Suppressor macrophage treated with lipopolysaccharide for 1 hour (primary cell): ENCODE measurements around the gene NUDCD2.

Experiments used
- DNase-seq, 3 donors: peaks; one replicate each; pipeline ENCODE4 v3.0.0-alpha.2; 2020 to 2022

NUDCD2 gene

DNA sequence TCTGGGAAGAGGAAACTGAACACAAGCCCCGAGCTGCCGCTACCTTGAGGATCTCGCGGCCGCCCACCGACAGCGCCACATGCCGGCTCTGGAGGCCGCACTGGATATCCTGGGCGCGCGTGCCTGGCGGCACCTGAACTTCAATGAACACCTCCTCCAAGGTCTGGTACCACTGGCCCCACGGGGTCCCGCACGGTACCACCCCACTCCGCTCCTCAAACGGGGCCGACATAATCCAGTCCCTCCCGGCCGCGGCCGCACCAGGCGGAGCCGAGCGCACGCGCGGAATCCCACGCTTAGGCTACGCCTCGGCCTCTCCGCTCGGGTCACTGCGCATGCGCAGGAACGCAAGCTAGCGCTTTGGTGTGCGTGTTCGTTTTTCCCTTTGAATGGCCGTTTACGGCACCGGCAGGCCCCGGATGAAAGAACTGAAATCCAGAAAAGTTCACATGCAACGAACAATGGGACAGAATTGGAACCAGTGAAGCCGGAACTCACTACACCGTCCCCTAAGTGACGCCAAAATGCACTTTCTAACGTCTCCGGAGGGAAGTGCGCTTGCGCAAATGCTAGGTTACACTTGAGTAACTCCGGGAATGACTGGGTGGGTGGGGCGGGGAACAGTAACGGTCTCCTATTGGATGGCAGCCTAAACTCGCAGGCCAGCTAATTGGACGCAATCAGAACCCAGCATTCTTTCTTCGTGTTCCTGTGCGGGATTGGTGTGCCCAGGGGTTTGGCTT is at the start of gene NUDCD2:
NUDCD2 (minus strand) TSS at position 284 of the 743 bp plus-strand sequence; CDS start at position 232, 52 bp downstream.
- peak; percentile 98 for DNase-seq

GRCh38 chr5:163509291-163509951 is 49.5 kb upstream of the NUDCD2 start:
- DNase-seq = peak in 1 of 3 donors; percentile 21

DNA sequence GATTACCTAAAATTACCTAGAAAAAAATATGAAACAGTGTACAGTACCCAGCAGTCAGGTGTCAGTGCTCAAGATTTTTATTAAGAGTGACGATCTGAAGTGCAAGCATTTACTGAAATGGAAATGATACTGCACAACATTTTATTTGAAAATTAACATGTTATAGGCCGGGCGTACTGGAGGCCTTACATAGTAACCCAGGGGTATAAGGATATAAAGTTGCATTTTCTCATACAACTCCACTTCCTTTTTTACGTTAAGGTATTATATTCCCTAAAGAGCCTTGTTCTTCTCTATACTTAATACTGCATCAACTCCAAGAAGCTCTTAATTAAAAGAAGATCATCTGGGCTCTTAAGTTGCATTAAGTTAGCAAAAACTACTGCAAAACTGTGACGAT is 48.9 kb upstream of the NUDCD2 start:
- DNase-seq = no peak

GRCh38 chr5:163506726-163507125 is 46.8 kb upstream of the NUDCD2 start:
- peak; percentile 46 to 62 (median 57) for DNase-seq

GRCh38 chr5:163506095-163506457 is 46.2 kb upstream of the NUDCD2 start:
- no peak for DNase-seq

DNA sequence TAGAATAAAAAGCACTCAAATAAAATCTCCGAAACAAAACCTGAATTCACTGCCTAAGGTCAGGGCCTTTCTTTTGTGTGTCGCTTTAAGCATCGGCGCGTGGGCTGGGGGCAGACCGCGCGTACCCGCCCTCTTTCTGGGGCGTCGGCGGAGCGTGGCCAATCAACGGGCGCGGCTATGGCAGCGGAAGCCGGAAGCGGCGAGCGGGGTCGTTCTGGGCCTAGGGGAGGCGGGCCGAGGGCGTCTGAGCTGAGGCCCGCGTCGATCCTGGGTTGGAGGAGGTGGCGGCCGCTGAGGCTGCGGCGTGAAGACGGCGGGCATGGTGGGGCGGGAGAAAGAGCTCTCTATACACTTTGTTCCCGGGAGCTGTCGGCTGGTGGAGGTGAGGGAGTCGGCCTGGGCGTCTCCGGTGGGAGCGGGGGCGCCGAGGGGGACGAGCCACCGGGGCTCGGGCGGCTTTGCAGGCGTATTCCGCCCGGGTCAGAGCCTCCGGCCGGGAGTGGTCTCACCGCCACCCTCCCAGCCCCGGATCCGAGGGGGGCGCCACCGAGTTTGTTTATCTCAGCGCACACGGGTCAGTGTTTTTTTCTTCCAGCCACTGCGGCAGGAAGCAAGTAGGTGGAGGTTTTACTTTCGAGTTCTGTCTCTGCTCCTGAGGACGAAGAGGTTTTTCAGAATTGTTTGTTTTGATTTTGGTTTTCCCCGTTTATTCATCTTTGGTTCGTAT is 45.6 kb upstream of the NUDCD2 start, which contains the start of gene MAT2B:
MAT2B (plus strand) TSS at position 252 of the 727 bp plus-strand sequence; CDS start at position 320, 68 bp downstream.
- DNase-seq = peak; percentile 98

DNA sequence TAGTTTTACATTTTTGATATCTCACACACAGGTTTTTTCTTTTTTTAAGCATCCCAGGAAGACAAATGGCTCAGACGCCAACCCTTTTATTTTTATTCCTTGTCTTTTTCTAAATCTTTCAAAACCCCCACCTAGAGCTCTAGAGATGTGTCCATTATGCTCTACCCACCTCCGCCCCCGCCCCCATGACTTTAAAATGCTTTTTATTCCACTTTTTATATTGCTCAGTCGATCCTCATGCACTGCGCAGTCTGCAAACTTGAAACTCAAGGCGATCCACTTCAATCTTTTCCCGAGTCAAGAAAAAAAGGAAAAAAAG is 45.1 kb upstream of the NUDCD2 start:
- no peak for DNase-seq

DNA sequence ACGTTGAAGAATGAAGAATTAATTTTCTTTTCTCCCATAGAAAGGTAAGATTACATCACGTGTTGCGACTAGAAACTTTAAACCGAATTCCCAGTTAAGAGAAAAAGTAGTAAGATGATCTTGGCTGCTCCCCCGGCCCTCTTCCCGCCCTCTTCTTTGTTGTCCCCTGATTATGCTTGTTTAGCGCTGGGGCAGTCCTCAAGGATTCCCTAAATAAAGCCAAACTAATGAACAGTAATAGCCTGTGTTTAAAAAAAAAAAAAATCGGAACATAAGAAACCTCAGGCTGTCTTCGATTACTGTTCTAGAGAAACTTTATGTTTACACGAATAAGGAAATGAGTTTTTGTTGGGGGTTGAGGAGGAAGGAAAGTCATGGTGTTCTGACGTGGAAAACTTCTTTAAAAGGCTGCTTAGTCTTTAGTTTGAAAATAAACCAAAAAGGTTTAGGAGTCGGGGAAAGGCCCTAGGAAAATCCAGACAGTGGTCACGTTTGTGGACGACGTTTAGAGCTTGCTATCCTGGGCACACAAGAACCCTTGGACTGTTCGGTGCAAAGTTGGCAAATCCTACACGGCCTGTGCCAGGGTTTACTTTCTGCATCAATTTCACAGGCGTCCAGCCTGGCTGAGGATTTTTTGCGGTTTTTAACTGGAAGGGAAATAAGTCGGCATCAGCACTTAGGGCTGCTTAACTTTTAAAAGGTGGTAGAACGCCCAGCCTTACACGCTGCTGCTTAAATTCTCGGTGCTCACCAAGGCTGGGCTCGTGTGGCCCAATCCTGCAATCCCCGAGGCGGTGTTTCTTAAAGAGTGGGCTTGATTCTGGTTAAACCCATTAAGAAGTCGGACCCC is 44.4 kb upstream of the NUDCD2 start:
- DNase-seq = peak; percentile 84 to 96 (median 92)

GRCh38 chr5:163503106-163504078 is 43.5 kb upstream of the NUDCD2 start:
- DNase-seq = peak; percentile 60 to 76 (median 67)

GRCh38 chr5:163502521-163502920 is 42.6 kb upstream of the NUDCD2 start:
- no peak for DNase-seq

GRCh38 chr5:163498886-163499285 is 39.0 kb upstream of the NUDCD2 start:
- DNase-seq = no peak

DNA sequence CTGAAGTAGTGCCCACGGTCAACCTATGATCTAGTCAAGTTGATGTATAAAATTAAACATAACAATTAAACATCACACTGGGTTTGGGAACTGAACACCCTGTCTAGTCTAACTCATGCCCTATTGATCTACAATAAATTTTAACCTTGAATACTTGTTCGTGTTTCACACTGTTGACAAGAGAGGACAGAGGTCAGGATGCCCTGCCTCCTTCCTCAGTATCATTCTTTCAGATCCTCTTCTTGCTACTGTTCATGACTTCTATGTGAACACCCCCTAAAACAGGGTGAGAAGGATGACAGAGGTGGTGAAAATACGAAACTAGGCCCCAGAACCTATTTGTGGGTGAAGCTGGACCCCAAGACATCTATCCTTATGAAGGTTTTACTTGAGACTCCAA is 37.4 kb upstream of the NUDCD2 start:
- DNase-seq = no peak

DNA sequence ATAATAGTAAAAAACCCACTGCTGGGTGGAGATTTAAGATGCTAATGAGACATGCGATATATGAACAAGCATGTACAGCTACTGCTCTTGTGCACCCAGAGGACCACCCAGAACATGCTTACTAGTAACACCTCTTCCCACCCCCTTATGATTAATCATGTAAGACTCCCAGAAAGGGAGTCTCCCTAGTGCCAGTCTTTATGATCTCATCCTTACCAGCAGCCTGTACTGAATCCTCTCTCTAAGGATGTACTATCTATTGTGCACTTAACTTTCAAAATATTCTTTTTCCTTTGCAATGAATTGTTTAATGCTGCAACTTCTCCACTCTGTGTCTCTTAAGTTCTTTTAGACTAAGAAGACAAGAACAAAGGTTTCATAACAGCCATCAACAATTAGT is 36.4 kb upstream of the NUDCD2 start:
- DNase-seq = no peak

DNA sequence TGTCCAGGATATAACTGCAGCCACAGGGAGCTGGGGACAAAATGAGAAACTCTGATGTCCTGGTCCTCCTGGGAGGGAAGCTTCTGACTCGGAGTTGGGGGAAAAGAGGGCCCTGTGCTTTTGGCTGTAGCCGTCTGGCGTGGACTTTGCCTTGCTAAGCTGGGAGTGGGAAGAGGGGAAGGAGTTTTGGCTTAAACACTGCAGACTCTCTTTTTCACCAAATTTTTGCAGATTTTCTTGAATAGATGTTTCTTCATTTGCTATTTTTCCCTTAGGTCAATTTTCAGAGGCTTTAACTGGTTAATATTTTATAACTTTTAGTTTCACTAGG is 29.8 kb upstream of the NUDCD2 start:
- DNase-seq = no peak

DNA sequence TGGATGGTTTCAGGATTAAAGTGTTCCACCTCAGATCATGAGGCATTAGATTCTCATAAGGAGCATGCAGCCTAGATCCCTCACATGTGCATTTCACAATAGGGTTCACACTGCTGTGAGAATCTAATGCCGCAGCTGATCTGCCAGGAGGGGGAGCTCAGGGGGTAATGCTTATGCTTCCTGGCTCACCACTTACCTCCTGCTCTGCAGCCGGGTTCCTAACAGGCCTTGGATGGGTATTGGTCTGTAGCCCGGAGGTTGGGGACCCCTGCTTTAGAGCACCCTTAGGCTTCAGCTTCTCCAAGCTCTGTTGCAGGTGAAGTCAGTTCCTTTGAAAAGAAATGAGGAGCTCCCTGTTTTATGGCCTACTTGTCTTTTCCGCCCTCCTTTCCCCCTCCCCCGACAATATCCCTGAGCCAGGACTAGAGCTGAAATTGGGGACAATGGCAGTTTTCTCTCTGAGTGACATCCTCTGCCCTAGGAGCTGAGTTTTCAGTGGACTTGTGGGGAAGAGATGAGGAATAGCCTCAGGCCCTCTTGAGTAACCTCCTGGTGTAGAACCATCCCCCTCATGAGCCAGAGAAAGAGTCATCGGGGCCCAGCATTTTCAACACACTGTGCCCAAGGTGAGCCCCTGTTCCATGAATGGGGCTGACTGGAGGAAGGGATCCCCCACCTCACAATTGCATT is 29.3 kb upstream of the NUDCD2 start:
- DNase-seq = peak; percentile 32 to 39 (median 33)

GRCh38 chr5:163478982-163479271 is 19.0 kb upstream of the NUDCD2 start:
- no peak for DNase-seq

DNA sequence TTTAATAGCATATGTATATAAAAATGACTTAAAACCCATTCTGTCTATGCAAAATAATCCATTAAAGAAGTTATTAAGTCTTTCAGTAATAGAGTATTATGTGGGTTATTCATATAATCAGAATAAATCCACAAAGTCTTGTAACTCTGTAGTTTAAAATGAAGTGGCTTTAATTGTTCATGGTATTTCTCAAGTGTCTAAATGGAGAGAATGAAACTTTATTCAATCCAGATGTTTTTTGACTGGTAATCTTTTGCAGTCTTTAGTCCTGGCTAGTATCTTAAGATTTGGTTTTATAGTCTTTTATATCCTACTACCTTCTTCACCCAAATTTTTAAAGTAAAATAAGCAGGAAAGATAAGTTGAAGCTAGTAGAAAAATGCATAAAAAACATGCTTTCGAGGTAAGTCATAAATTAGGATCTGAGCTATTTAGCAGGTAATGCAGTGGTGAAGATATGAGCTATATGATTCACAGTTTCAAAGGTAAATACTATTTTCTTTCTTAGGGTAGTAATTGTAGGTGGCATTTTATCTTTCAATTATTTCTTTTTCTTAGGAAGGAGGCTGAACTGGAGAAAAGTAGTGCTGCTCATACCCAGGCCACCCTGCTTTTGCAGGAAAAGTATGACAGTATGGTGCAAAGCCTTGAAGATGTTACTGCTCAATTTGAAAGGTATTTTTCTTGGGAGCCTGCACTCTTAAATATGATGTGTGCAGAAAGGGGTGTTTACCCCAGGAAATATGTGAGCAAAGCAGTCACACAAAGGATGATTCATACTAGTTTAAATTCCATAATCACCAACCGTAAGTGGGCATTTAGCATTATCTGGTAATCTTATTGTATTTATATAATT is 18.5 kb upstream of the NUDCD2 start:
- DNase-seq = no peak

DNA sequence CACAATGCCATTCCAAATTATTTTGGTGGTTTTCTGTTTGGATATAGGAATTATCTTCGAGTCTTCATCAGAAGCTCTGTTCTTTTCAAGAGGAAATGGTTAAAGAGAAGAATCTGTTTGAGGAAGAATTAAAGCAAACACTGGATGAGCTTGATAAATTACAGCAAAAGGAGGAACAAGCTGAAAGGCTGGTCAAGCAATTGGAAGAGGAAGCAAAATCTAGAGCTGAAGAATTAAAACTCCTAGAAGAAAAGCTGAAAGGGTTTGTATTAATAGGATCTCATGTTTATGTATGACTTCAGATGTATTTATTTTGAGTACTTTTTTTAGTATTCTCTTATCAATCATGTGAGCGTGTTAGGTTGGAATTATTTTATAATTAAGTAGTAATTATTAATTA is 15.5 kb upstream of the NUDCD2 start:
- peak; percentile 7 to 43 (median 20) for DNase-seq

DNA sequence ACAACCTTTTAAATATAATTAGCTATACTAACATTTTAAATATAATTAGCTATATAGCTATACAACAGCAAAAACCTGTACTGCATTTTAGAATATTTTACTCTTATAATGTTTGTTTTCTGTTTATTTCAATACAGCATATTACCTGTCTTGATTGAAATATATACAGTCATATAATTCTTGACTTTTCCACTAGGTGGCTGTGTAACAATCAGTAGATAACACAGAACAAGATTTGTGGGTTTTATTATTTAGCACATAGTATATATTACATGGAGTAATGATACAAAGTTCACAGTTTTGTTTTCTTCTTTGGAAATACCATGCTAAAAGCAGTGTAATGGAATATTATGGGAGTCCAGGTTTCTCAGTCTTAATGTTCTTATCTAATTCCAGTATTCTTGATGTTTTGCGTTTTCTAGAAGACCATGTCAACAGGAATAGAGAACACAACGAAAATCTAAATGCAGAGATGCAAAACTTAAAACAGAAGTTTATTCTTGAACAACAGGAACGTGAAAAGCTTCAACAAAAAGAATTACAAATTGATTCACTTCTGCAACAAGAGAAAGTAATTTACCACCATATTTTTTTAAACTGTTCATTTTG is 13.8 kb upstream of the NUDCD2 start:
- DNase-seq = peak in 2 of 3 donors; percentile 5 to 21

GRCh38 chr5:163467682-163468081 is 7.8 kb upstream of the NUDCD2 start:
- DNase-seq = no peak
